Progenitor cell of endocrine pancreas (in vitro differentiated cells): ENCODE measurements around the gene GPR39. TPM values are rescaled to one million over a fixed set of nuclear protein-coding genes. Genes with fewer than 3 reads are reported as not detected.

ENCODE experiments used
- DNase-seq: peaks from one replicate; pipeline ENCODE4 v3.0.0; 2021; ENCODE audit warnings: low spot score; ENCODE audit not compliant: unreplicated experiment
- H3K27ac Mint-ChIP-seq: 2 replicates; pipeline ENCODE4 v1.8.0; 2021; ENCODE audit warnings: mild to moderate bottlenecking, moderate library complexity, mixed read lengths
- H3K27me3 Mint-ChIP-seq: 2 replicates; pipeline ENCODE4 v1.8.0; 2021; ENCODE audit warnings: mixed read lengths
- H3K36me3 Mint-ChIP-seq: 2 replicates; pipeline ENCODE4 v1.8.0; 2022; ENCODE audit warnings: mixed read lengths; ENCODE audit not compliant: insufficient read depth
- H3K4me1 Mint-ChIP-seq: 2 replicates; pipeline ENCODE4 v1.8.0; 2021; ENCODE audit warnings: low read depth, mixed read lengths
- H3K4me3 Mint-ChIP-seq: 2 replicates; pipeline ENCODE4 v1.8.0; 2021; ENCODE audit warnings: low read depth, mild to moderate bottlenecking, moderate library complexity, mixed read lengths
- H3K9me3 Mint-ChIP-seq: 2 replicates; pipeline ENCODE4 v1.8.0; 2021; ENCODE audit warnings: low read depth, mixed read lengths
- CTCF ChIP-seq: fragments of 200-600 bp; sonication (generic); IDR thresholded peaks from one replicate; pipeline ENCODE4 v1.5.0; 2021; ENCODE audit warnings: antibody characterized with exemption, mild to moderate bottlenecking; ENCODE audit not compliant: unreplicated experiment
- total RNA-seq: library from RNA; stranded (reverse); gene quantifications from 2 replicates; pipeline ENCODE4 v1.2.1, GENCODE V29; 2021

GPR39 gene
- total RNA-seq, 1 donor from 2014 or later = 4.0 TPM

- Mint-ChIP-seq H3K36me3 (no peaks in the 10 kb centered on the region), H3K27me3 (peaks cover 3% of the 10 kb centered on the region), H3K4me1 (no peaks in the 10 kb centered on the region), H3K4me3 (no peak overlapping the region), H3K27ac (no peak overlapping the region), H3K9me3 (no peaks in the 10 kb centered on the region)
- DNase-seq = no peak
- no peak for TF ChIP-seq CTCF
These were observed 13.5 kb downstream of the GPR39 start for GRCh38 chr2:132429941-132430573.

GRCh38 chr2:132430895-132431294 is 14.3 kb downstream of the GPR39 start:
- Mint-ChIP-seq H3K27ac (no peak overlapping the region), H3K36me3 (no peaks in the 10 kb centered on the region), H3K4me1 (peaks cover 2% of the 10 kb centered on the region)

GRCh38 chr2:132437852-132438669 is 21.5 kb downstream of the GPR39 start:
- no peak for TF ChIP-seq CTCF
- Mint-ChIP-seq H3K27ac (no peak overlapping the region), H3K4me1 (peaks cover 10% of the 10 kb centered on the region), H3K4me3 (no peak overlapping the region), H3K36me3 (no peaks in the 10 kb centered on the region), H3K27me3 (no peaks in the 10 kb centered on the region), H3K9me3 (no peaks in the 10 kb centered on the region)
- DNase-seq = no peak

More at GRCh38 chr2:132430895-132431294, 14.3 kb downstream of the GPR39 start:
- H3K9me3 Mint-ChIP-seq = no peaks in the 10 kb centered on the region
- no peak for DNase-seq
- H3K4me3 Mint-ChIP-seq = no peak overlapping the region
- H3K27me3 Mint-ChIP-seq = peaks cover 3% of the 10 kb centered on the region
- TF ChIP-seq CTCF = no peak

GRCh38 chr2:132438691-132439090 is 22.1 kb downstream of the GPR39 start:
- Mint-ChIP-seq H3K27me3 (no peaks in the 10 kb centered on the region), H3K27ac (no peak overlapping the region), H3K9me3 (no peaks in the 10 kb centered on the region), H3K4me3 (no peak overlapping the region), H3K36me3 (no peaks in the 10 kb centered on the region), H3K4me1 (peaks cover 10% of the 10 kb centered on the region)
- no peak for TF ChIP-seq CTCF
- DNase-seq = no peak

GRCh38 chr2:132439703-132440398 is 23.2 kb downstream of the GPR39 start:
- no peak overlapping the region for H3K27ac Mint-ChIP-seq
- H3K36me3 Mint-ChIP-seq = no peaks in the 10 kb centered on the region

More at GRCh38 chr2:132439703-132440398, 23.2 kb downstream of the GPR39 start:
- TF ChIP-seq CTCF = no peak
- Mint-ChIP-seq H3K9me3 (no peaks in the 10 kb centered on the region), H3K27me3 (no peaks in the 10 kb centered on the region), H3K4me1 (peaks cover 10% of the 10 kb centered on the region), H3K4me3 (no peak overlapping the region)
- DNase-seq = no peak
